Fibroblast of pulmonary artery (primary cell): ENCODE data around the gene CTNNA3.

Source experiments
- DNase-seq: peaks from one replicate; pipeline ENCODE4 v3.0.0-alpha.2; 2010; ENCODE audit warnings: low read depth
- H3K4me3 ChIP-seq: replicated peaks from 2 replicates; pipeline ENCODE4 v1.5.1; 2011; ENCODE audit warnings: low read depth, mild to moderate bottlenecking, control low read depth, low read length, moderate library complexity
- CTCF ChIP-seq: IDR thresholded peaks from 2 replicates; pipeline ENCODE4 v1.5.1; 2011; ENCODE audit warnings: mild to moderate bottlenecking, control low read depth, low read length, inconsistent platforms; ENCODE audit errors: missing control alignments

CTNNA3 gene

GRCh38 chr10:66291133-66291532 lies 1404.9 kb downstream of the CTNNA3 start:
- H3K4me3 ChIP-seq, result no peak overlapping the region
- no peak for DNase-seq
- no peak for TF ChIP-seq CTCF

GRCh38 chr10:66284621-66285020 lies 1411.4 kb downstream of the CTNNA3 start:
- no peak overlapping the region for H3K4me3 ChIP-seq
- DNase-seq, result no peak
- TF ChIP-seq CTCF, result no peak

- no peak for DNase-seq
- TF ChIP-seq CTCF, result no peak
- H3K4me3 ChIP-seq, result no peak overlapping the region
Observed at GRCh38 chr10:66283874-66284464, 1412.0 kb downstream of the CTNNA3 start.

- no peak for TF ChIP-seq CTCF
Observed at GRCh38 chr10:66283064-66283463, 1412.9 kb downstream of the CTNNA3 start.

GRCh38 chr10:66281327-66281726 lies 1414.7 kb downstream of the CTNNA3 start:
- DNase-seq, result no peak
- no peak for TF ChIP-seq CTCF
- H3K4me3 ChIP-seq, result no peak overlapping the region

More at GRCh38 chr10:66283064-66283463, 1412.9 kb downstream of the CTNNA3 start:
- no peak overlapping the region for H3K4me3 ChIP-seq
- no peak for DNase-seq

- TF ChIP-seq CTCF, result no peak
- DNase-seq, result no peak
- no peak overlapping the region for H3K4me3 ChIP-seq
Observed at GRCh38 chr10:66277481-66277880, 1418.5 kb downstream of the CTNNA3 start.

GRCh38 chr10:66273966-66274519 lies 1422.0 kb downstream of the CTNNA3 start:
- H3K4me3 ChIP-seq, result no peak overlapping the region
- no peak for DNase-seq
- TF ChIP-seq CTCF, result no peak
